Epithelial cell of proximal tubule (primary cell): ENCODE data around the gene OR11H7. TPM values are rescaled to one million over a fixed set of nuclear protein-coding genes. Genes with fewer than 3 reads are reported as not detected.

Experiments
- DNase-seq: peaks from one replicate; pipeline ENCODE4 v3.0.0-alpha.2; 2011; ENCODE audit warnings: low read depth
- H3K4me3 ChIP-seq: 2 replicates; pipeline ENCODE4 v1.5.1; 2011; ENCODE audit warnings: low read depth, mild to moderate bottlenecking, low read length
- total RNA-seq: library from RNA; depleted of rRNA; stranded (reverse); fragments of >200 nt; gene quantifications from 2 replicates; pipeline ENCODE4 v1.2.3, GENCODE V29; 2015
- TF ChIP-seq, protein P1 (sequence below): conservative IDR thresholded peaks from 2 replicates; pipeline ENCODE4 v1.5.1; 2012; ENCODE audit warnings: low read depth, mild to moderate bottlenecking, low read length

The OR11H7 gene
- not detected in 2 replicates for total RNA-seq

DNA sequence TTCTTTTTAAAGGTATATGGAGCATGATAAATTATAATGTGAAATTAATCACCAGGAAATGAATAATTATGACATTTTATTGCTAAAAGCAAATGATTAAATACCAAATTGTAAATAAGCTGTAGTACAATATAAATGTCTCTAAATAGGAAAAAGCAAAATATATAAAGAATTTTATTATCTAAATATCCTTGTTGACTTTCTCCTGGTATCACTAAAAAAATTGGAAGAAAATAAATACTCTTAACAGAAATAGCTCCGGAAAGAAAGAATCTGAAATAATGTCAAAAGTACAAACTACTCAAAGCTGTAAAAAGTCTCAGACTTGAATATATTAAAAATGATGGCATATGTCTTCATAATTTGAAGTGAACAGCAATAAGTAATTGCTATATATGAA, at the start of gene OR11H7:
TSS of gene OR11H7 (plus strand) at position 301 of the 400 bp plus-strand sequence.
- no peak within 1 kb of the TSS for H3K4me3 ChIP-seq
- DNase-seq, result no peak
- TF ChIP-seq, protein P1, sequence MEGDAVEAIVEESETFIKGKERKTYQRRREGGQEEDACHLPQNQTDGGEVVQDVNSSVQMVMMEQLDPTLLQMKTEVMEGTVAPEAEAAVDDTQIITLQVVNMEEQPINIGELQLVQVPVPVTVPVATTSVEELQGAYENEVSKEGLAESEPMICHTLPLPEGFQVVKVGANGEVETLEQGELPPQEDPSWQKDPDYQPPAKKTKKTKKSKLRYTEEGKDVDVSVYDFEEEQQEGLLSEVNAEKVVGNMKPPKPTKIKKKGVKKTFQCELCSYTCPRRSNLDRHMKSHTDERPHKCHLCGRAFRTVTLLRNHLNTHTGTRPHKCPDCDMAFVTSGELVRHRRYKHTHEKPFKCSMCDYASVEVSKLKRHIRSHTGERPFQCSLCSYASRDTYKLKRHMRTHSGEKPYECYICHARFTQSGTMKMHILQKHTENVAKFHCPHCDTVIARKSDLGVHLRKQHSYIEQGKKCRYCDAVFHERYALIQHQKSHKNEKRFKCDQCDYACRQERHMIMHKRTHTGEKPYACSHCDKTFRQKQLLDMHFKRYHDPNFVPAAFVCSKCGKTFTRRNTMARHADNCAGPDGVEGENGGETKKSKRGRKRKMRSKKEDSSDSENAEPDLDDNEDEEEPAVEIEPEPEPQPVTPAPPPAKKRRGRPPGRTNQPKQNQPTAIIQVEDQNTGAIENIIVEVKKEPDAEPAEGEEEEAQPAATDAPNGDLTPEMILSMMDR, result no peak

- no peak overlapping the region for H3K4me3 ChIP-seq
- TF ChIP-seq, protein P1, result no peak
- DNase-seq, result no peak
Observed at GRCh38 chr14:20179218-20179617, 49.6 kb upstream of the OR11H7 start.

GRCh38 chr14:20179880-20180279, 48.9 kb upstream of the OR11H7 start:
- no peak overlapping the region for H3K4me3 ChIP-seq
- DNase-seq, result no peak
- TF ChIP-seq, protein P1, result no peak

DNA sequence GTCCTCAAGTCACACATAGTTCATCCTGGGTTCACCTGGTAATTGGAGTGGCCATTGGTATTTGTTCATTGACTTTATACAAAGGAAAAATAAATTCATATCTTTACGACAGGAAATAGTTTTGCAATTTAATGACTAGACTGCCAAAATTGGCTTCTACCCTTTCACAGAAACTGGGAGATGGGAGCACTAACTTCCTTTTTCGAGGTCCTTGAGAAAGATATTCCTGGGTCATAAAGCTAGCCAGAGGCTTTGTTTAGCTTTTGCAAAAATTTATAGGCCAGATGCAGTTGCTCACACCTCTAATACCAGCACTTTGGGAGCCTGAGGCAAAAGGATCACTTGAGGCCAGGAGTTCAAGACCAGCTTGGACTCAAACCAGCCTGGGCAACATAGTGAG, 48.3 kb upstream of the OR11H7 start:
- no peak for DNase-seq
- H3K4me3 ChIP-seq, result no peak overlapping the region
- TF ChIP-seq, protein P1, result no peak

DNA sequence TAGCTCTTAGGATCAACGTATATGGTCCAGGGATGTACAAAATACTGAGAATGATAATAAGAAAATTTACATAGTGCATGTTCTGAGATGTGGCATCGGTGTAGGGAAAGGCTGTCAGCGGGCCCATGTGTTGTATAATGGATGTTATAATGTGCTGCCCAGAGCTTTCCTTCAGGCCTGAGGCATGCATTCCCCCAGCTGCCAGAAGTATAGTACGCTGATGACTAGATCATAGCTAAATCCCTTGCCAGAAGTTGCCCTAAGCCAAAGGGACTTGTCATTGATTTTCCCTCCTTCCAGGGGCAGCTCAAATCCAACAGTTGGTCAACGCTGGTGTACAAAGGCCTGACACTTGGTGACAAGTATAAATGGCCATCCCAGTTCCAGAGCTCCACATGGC, 44.6 kb upstream of the OR11H7 start:
- H3K4me3 ChIP-seq, result no peak overlapping the region
- TF ChIP-seq, protein P1, result no peak
- no peak for DNase-seq

GRCh38 chr14:20190596-20190995, 38.2 kb upstream of the OR11H7 start, which contains the start of gene OR11G2:
TSS of gene OR11G2 (plus strand) at chr14:20190896. CDS start at chr14:20197438, 6,542 bp downstream.
- no peak for DNase-seq
- no peak within 1 kb of the TSS for H3K4me3 ChIP-seq
- TF ChIP-seq, protein P1, result no peak

- no peak for DNase-seq
- TF ChIP-seq, protein P1, result no peak
Observed at GRCh38 chr14:20191396-20191795, 37.4 kb upstream of the OR11H7 start.

More at GRCh38 chr14:20191396-20191795, 37.4 kb upstream of the OR11H7 start:
- H3K4me3 ChIP-seq, result no peak overlapping the region
